Measurements from ENCODE around the gene CSAG3. TPM values are rescaled to one million over a fixed set of nuclear protein-coding genes. Genes with fewer than 3 reads are reported as not detected.
"Not testable (repeated sequence)": the region's sequence is repeated elsewhere in the genome, so short reads cannot be mapped to it uniquely, and the experiment has no call there.

CSAG3 gene
- total RNA-seq, 4 donors from 2014 or later: not detected

GRCh38 chrX:152766562-152766961 lies 7.5 kb downstream of the CSAG3 start:
- intact Hi-C loops (cut with DNase I; ENCODE audit: low total_unique reads); H3K4me1 ChIP-seq; H3K9me3 ChIP-seq; H3K27ac ChIP-seq; H3K36me3 ChIP-seq; in situ Hi-C loops (cut with MboI; ENCODE audit: low pct_ligation_motif_present in 1 of 4, low pct_unique_long_range_greater_than_20kb in 1 of 4, low sequenced_read_pairs in 3 of 4); H3K27me3 ChIP-seq; DNase-seq; H3K4me3 ChIP-seq: not testable (repeated sequence)
- WGBS, 2 donors (ENCODE audit: low coverage in 1 of 2): 74% methylated on average over 9 of the region's 9 CpGs; no CpG with 5 or more reads in 1 of the 2 donors

DNA sequence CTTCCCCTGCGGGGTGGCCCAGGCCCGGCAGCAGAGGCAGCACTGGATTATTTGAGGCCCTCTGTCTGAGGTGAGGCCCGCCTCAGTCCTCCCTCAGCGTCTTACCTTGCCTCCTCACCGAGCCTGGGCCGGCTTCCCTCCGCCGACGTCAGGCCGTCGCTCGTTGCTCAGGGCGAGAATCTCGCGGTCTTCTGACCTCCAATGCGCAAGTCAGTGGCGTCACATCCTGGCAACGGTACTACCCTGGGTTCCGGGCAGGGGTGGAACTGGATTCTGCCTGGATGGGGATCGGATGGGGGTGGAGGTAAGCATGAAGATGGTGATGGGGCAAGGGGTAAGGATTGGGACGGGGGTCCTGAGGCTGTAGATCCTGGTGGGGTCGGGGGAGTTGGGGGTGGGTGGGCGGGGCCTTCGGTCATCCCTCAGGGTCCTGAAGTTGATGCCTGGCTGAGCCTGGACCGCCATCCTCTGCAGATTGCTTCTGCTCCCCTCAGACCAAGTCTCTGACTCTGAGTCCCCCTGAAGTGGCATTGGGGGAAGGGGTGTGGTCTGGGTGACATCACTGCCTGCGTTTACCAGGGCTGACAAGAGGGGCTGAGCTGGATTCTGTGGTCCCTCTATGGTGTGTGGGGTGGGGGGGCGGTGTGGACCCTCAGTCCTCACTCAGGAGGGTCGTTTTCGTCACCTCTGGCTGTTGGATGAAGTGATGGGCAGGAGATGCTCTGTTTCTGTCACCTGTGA lies 10.7 kb downstream of the CSAG3 start, which contains the start of gene MAGEA6:
Gene MAGEA6, minus strand, starts transcription at position 141 of the 741 bp plus-strand sequence. CDS start 2,039 bp downstream, outside the sequence.
- intact Hi-C loops (cut with DNase I; ENCODE audit: low total_unique reads): not testable (repeated sequence)

GRCh38 chrX:152787062-152787461 lies 28.0 kb downstream of the CSAG3 start:
- H3K4me3 ChIP-seq; H3K4me1 ChIP-seq; H3K36me3 ChIP-seq; in situ Hi-C loops (cut with MboI; ENCODE audit: low pct_ligation_motif_present in 1 of 4, low pct_unique_long_range_greater_than_20kb in 1 of 4, low sequenced_read_pairs in 3 of 4); H3K27ac ChIP-seq; DNase-seq; H3K27me3 ChIP-seq; intact Hi-C loops (cut with DNase I; ENCODE audit: low total_unique reads); H3K9me3 ChIP-seq: not testable (repeated sequence)
- WGBS, 2 donors (ENCODE audit: low coverage in 1 of 2): no CpG with 5 or more reads among the region's 3 CpGs

More for the DNA sequence above, 10.7 kb downstream of the CSAG3 start, which contains the start of gene MAGEA6:
- H3K4me3 ChIP-seq; H3K27me3 ChIP-seq; H3K9me3 ChIP-seq; in situ Hi-C loops (cut with MboI; ENCODE audit: low pct_ligation_motif_present in 1 of 4, low pct_unique_long_range_greater_than_20kb in 1 of 4, low sequenced_read_pairs in 3 of 4); DNase-seq; H3K36me3 ChIP-seq; H3K27ac ChIP-seq; H3K4me1 ChIP-seq: not testable (repeated sequence)
- WGBS, 2 donors (ENCODE audit: low coverage in 1 of 2): no CpG with 5 or more reads among the region's 29 CpGs

DNA sequence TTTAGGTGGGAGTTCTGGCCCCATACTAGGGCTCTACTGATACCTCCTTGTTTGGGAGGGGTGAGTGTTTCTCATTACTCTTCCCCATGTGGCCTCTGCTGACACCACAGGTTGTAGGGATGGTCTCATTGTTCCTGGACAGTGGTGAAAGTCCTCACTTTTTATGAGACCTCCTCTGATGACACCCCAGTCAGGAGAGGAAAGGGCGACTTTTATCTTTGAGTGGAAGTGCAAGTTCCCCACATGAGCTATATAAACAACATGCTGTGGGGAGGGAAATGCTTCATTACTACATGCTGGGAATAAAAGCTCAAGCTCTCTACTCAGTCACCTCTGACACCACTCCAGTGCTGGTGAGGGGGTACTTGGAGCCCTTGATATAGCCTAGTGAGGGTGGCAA lies 39.9 kb downstream of the CSAG3 start:
- Histone ChIP-seq H3K27me3 (no peaks in the 10 kb centered on the region), H3K4me1 (no peaks in the 10 kb centered on the region), H3K27ac (no peak overlapping the region), H3K4me3 (no peak overlapping the region), H3K36me3 (no peaks in the 10 kb centered on the region), H3K9me3 (no peaks in the 10 kb centered on the region)
- intact Hi-C loops (cut with DNase I; ENCODE audit: low total_unique reads): no loop called here
- TF ChIP-seq POLR2A (IDR thresholded peaks at IDR 0.05) (no peak), POLR2AphosphoS5 (IDR thresholded peaks at IDR 0.05) (no peak), EP300 (IDR thresholded peaks at IDR 0.05; ENCODE audit: low read depth) (no peak)
- TF ChIP-seq, protein P1, sequence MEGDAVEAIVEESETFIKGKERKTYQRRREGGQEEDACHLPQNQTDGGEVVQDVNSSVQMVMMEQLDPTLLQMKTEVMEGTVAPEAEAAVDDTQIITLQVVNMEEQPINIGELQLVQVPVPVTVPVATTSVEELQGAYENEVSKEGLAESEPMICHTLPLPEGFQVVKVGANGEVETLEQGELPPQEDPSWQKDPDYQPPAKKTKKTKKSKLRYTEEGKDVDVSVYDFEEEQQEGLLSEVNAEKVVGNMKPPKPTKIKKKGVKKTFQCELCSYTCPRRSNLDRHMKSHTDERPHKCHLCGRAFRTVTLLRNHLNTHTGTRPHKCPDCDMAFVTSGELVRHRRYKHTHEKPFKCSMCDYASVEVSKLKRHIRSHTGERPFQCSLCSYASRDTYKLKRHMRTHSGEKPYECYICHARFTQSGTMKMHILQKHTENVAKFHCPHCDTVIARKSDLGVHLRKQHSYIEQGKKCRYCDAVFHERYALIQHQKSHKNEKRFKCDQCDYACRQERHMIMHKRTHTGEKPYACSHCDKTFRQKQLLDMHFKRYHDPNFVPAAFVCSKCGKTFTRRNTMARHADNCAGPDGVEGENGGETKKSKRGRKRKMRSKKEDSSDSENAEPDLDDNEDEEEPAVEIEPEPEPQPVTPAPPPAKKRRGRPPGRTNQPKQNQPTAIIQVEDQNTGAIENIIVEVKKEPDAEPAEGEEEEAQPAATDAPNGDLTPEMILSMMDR (IDR thresholded peaks at IDR 0.05): no peak
- 100% methylated on average over 1 of the region's 1 CpG; no CpG with 5 or more reads in 1 of the 2 donors for WGBS, 2 donors (ENCODE audit: low coverage in 1 of 2)
- in situ Hi-C loops (cut with MboI; ENCODE audit: low pct_ligation_motif_present in 1 of 4, low pct_unique_long_range_greater_than_20kb in 1 of 4, low sequenced_read_pairs in 3 of 4): no loop called here
- DNase-seq: no peak

GRCh38 chrX:152806035-152806434 lies 47.0 kb downstream of the CSAG3 start:
- in situ Hi-C loops (cut with MboI; ENCODE audit: low pct_ligation_motif_present in 1 of 4, low pct_unique_long_range_greater_than_20kb in 1 of 4, low sequenced_read_pairs in 3 of 4) (loop anchor here in 1 of 4 donors (25.0 kb wide), 1 partner anchor 1069 kb away; the partner anchor contains the start of gene CNGA2), intact Hi-C loops (cut with DNase I; ENCODE audit: low total_unique reads) (no loop called here)
- Histone ChIP-seq H3K9me3 (no peaks in the 10 kb centered on the region), H3K27me3 (no peaks in the 10 kb centered on the region), H3K27ac (no peak overlapping the region), H3K4me1 (no peaks in the 10 kb centered on the region), H3K36me3 (no peaks in the 10 kb centered on the region), H3K4me3 (no peak overlapping the region)
- no peak for DNase-seq
- 76% methylated on average over 4 of the region's 4 CpGs; no CpG with 5 or more reads in 1 of the 2 donors for WGBS, 2 donors (ENCODE audit: low coverage in 1 of 2)
- TF ChIP-seq, protein P1 (IDR thresholded peaks at IDR 0.05): no peak
- TF ChIP-seq POLR2A (IDR thresholded peaks at IDR 0.05): no peak
- TF ChIP-seq POLR2AphosphoS5 (IDR thresholded peaks at IDR 0.05): no peak
- TF ChIP-seq EP300 (IDR thresholded peaks at IDR 0.05; ENCODE audit: low read depth): no peak

Other genes with a start within 250 kb of the CSAG3 start
- gene GABRQ, start 121.3 kb upstream of the CSAG3 start, total RNA-seq: not detected
- not detected for gene MAGEA3, start 60.4 kb upstream of the CSAG3 start, total RNA-seq
- gene CSAG2, start 49.9 kb upstream of the CSAG3 start, total RNA-seq: not detected
- gene MAGEA2B, start 44.6 kb upstream of the CSAG3 start, total RNA-seq: not detected
- gene CSAG1, start 25.5 kb upstream of the CSAG3 start, total RNA-seq: not detected
- not detected for gene MAGEA12, start 25.5 kb upstream of the CSAG3 start, total RNA-seq
- gene MAGEA2, start 5.4 kb upstream of the CSAG3 start, total RNA-seq: not detected
- gene MAGEA6, start 10.5 kb downstream of the CSAG3 start, total RNA-seq: not detected
- gene CETN2, start 71.5 kb downstream of the CSAG3 start, total RNA-seq: 10 to 100 TPM in 2 of 4 donors, 1 to 10 TPM in 2; 3.4 to 14.6 (median 10.4) TPM
- 10 to 100 TPM in 2 of 4 donors, 1 to 10 TPM in 2; 1.4 to 21.0 (median 13.5) TPM for gene NSDHL, start 71.8 kb downstream of the CSAG3 start, total RNA-seq
- 1 to 10 TPM in 2 of 4 donors, under 1 TPM in 1, not detected in 1; 0.40 to 4.1 (median 3.2) TPM for gene ZNF185, start 138.8 kb downstream of the CSAG3 start, total RNA-seq
- not detected for gene PNMA5, start 234.9 kb downstream of the CSAG3 start, total RNA-seq